WTC11 (cell line): ENCODE measurements around the gene NAAA.

Source experiments
- CTCF ChIP-seq: fragments of 200-600 bp; IDR thresholded peaks from 2 replicates; pipeline ENCODE4 v1.8.0; 2022; ENCODE audit warnings: antibody characterized with exemption
- ELF4 ChIP-seq: sonication (generic); formaldehyde crosslinking; IDR thresholded peaks from 2 replicates; pipeline ENCODE4 v1.8.1; 2022; ENCODE audit warnings: low read depth, mild to moderate bottlenecking, moderate library complexity, missing genetic modification reagents
- JUN ChIP-seq: sonication (generic); formaldehyde crosslinking; IDR thresholded peaks from 2 replicates; pipeline ENCODE4 v1.8.0; 2023; ENCODE audit warnings: mild to moderate bottlenecking, missing genetic modification reagents
- NR3C1 ChIP-seq: sonication (generic); formaldehyde crosslinking; conservative IDR thresholded peaks from 2 replicates; pipeline ENCODE4 v1.8.1; 2023; ENCODE audit warnings: low read depth, mild to moderate bottlenecking, missing genetic modification reagents
- RORB ChIP-seq: fragments of 250-450 bp; sonication (Bioruptor Pico); IDR thresholded peaks from 2 replicates; pipeline ENCODE4 v1.9.0; 2021; ENCODE audit warnings: mild to moderate bottlenecking
- SP1 ChIP-seq: sonication (generic); formaldehyde crosslinking; conservative IDR thresholded peaks from 2 replicates; pipeline ENCODE4 v1.8.1; 2022; ENCODE audit warnings: missing genetic modification reagents
- STAT6 ChIP-seq: sonication (generic); formaldehyde crosslinking; conservative IDR thresholded peaks from 2 replicates; pipeline ENCODE4 v1.8.1; 2023; ENCODE audit warnings: mild to moderate bottlenecking, low read depth, missing genetic modification reagents, moderate library complexity
- TCF7 ChIP-seq: sonication (generic); formaldehyde crosslinking; IDR thresholded peaks from 2 replicates; pipeline ENCODE4 v1.8.0; 2022; ENCODE audit warnings: mild to moderate bottlenecking, low read depth, missing genetic modification reagents, moderate library complexity
- ZNF263 ChIP-seq: sonication (generic); formaldehyde crosslinking; IDR thresholded peaks from 2 replicates; pipeline ENCODE4 v1.8.1; 2022; ENCODE audit warnings: low read depth, mild to moderate bottlenecking, moderate library complexity, missing genetic modification reagents
- ZNF423 ChIP-seq: fragments of 250-450 bp; sonication (Bioruptor Pico); IDR thresholded peaks from 2 replicates; pipeline ENCODE4 v2.1.2; 2022; ENCODE audit warnings: mild to moderate bottlenecking, moderate library complexity
- TF ChIP-seq, protein P1 (sequence below): fragments of 250-450 bp; sonication (Bioruptor Pico); conservative IDR thresholded peaks from 2 replicates; pipeline ENCODE4 v1.9.0; 2021; ENCODE audit warnings: mild to moderate bottlenecking
- TF ChIP-seq, protein P2 (sequence below): sonication (generic); formaldehyde crosslinking; IDR thresholded peaks from 2 replicates; pipeline ENCODE4 v1.8.0; 2022; ENCODE audit warnings: mild to moderate bottlenecking, missing genetic modification reagents

GRCh38 chr4:75880278-75880677, 60.5 kb downstream of the NAAA start:
- no peak for TF ChIP-seq CTCF
- no peak for TF ChIP-seq STAT6 (CRISPR knock-in tag)
- no peak for TF ChIP-seq SP1
- TF ChIP-seq RORB (CRISPR knock-in tag): no peak
- TF ChIP-seq, protein P1, sequence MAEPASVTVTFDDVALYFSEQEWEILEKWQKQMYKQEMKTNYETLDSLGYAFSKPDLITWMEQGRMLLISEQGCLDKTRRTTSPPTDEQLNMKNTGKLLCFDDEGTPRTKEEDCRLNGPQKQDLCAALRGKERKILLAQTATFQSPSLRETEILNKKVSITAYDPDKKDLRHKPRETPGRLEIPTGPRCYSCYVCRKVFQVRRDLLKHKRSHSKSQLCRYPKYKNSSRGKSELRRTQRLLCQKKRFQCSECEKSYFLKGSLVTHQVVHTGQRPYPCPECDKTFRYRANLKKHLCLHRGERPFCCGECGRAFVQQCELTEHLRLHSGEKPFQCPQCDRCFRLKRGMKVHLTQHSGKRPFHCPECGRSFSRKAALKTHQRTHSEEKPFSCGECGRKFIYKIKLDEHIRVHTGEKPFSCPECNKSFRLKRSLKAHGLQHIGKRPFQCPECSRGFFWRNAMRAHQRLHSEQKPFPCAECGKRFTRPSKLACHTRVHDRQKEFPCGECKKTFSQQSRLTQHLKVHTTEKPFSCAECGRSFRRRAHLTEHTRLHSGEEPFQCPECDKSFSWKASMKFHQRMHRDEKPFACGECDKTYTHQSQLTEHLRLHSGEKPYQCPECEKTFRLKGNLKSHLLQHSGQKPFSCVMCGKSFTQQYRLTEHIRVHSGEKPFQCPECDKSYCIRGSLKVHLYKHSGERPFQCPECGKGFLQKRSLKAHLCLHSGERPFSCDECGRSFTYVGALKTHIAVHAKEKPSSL (CRISPR knock-in tag): no peak
- TF ChIP-seq TCF7: no peak
- TF ChIP-seq ELF4: no peak
- TF ChIP-seq NR3C1 (CRISPR knock-in tag): no peak
- TF ChIP-seq, protein P2, sequence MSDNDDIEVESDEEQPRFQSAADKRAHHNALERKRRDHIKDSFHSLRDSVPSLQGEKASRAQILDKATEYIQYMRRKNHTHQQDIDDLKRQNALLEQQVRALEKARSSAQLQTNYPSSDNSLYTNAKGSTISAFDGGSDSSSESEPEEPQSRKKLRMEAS: no peak
- TF ChIP-seq ZNF423: no peak
- no peak for TF ChIP-seq ZNF263 (CRISPR knock-in tag)
- no peak for TF ChIP-seq JUN
